Measurements from ENCODE around the gene ACBD4. TPM values are rescaled to one million over a fixed set of nuclear protein-coding genes. Genes with fewer than 3 reads are reported as not detected.

The ACBD4 gene
- total and polyA plus RNA-seq, 2 of the 4 experiments (the other 2 are of a cell fraction): 2.3 to 5.7 TPM

DNA sequence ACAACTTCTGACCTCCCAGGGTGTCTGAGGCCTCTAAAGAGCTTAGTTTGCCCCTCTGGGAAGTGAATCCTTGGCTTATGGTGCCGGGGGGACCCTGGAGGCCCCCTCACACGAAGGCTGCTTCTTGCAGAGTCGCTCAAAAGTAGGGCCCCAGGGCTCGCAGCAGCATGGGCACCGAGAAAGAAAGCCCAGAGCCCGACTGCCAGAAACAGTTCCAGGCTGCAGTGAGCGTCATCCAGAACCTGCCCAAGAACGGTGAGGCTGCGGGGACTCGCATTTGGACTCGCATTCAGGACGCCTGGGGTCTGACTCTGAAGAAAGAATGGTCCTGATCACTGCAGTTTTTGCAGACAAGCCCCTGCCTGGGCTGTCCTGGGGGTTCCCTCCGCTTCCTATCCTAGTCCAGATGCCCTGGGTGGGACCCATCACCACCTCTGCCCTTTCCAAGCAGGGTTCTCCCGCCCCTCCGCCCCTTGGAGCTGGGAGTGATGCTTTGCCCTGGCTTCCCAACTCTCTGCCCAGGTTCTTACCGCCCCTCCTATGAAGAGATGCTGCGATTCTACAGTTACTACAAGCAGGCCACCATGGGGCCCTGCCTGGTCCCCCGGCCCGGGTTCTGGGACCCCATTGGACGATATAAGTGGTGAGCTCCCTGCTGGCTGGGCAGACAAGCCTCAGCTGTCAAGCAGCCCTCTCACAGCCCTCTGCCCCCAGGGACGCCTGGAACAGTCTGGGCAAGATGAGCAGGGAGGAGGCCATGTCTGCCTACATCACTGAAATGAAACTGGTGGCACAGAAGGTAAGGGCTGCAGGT, 698 bp downstream of the ACBD4 start:
- in situ Hi-C loops (cut with MboI; ENCODE audit: low sequenced_read_pairs) (loop anchor here (5.0 kb wide), 1 partner anchor 61 kb away; no protein-coding TSS in a partner anchor), intact Hi-C loops (cut with micrococcal nuclease) (loop anchor here (1.0 kb wide), 2 partner anchors 25 to 61 kb away; partner anchors contain the start of gene HEXIM2), dilution Hi-C loops (cut with HindIII; ENCODE audit: low sequenced_read_pairs, unreplicated experiment) (no loop called here)
- H3K27me3 ChIP-seq (ENCODE audit: control insufficient read depth, insufficient read depth, low read length): no peaks in the 10 kb centered on the region
- peak overlapping the region; percentile 55 to 91 for H4K8ac ChIP-seq (ENCODE audit: low read depth in 2 of 2, low read length in 2 of 2)
- CTCF ChIA-PET: interaction anchor here (0.6 to 2.3 kb wide), 43 partner anchors 8 to 290 kb away, joined by 3 to 59 read pairs (median 4); partner anchors contain the start of genes HEXIM1, HEXIM2 and MAP3K14
- TF ChIP-seq, protein P1, sequence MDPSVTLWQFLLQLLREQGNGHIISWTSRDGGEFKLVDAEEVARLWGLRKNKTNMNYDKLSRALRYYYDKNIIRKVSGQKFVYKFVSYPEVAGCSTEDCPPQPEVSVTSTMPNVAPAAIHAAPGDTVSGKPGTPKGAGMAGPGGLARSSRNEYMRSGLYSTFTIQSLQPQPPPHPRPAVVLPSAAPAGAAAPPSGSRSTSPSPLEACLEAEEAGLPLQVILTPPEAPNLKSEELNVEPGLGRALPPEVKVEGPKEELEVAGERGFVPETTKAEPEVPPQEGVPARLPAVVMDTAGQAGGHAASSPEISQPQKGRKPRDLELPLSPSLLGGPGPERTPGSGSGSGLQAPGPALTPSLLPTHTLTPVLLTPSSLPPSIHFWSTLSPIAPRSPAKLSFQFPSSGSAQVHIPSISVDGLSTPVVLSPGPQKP (IDR thresholded peaks at IDR 0.05; ENCODE audit: borderline replicate concordance, low read depth, low read length): no peak
- TF ChIP-seq MXI1 (IDR thresholded peaks at IDR 0.05; ENCODE audit: borderline replicate concordance, low read depth, low read length): no peak
- TF ChIP-seq RFX5 (IDR thresholded peaks at IDR 0.05; ENCODE audit: low read depth, low read length): no peak
- no peak for TF ChIP-seq CEBPB (IDR thresholded peaks at IDR 0.05; ENCODE audit: low read depth, low read length)
- TF ChIP-seq POLR2A (IDR thresholded peaks at IDR 0.05; ENCODE audit: low read depth, low read length): no peak
- no peak for TF ChIP-seq BHLHE40 (IDR thresholded peaks at IDR 0.05; ENCODE audit: low read depth, low read length)
- TF ChIP-seq MAZ (IDR thresholded peaks at IDR 0.05; ENCODE audit: borderline replicate concordance, low read depth, low read length): no peak
- H3K56ac ChIP-seq (ENCODE audit: extremely low read depth, insufficient read depth, low read length): peak overlapping the region; percentile 45; the same call in 1 of the 2 replicates
- WGBS, 2 experiments (ENCODE audit: extremely low coverage in 2 of 2, insufficient read length in 1 of 2): 66% methylated on average over 13 of the region's 21 CpGs; no CpG with 5 or more reads in 1 of the 2 experiments
- DNase-seq (no peak), ATAC-seq (ENCODE audit: low read depth) (no peak)
- H2AK5ac ChIP-seq (ENCODE audit: low read depth, low read length): peak overlapping the region; percentile 71
- H2BK20ac ChIP-seq (ENCODE audit: low read depth, low read length): no peak overlapping the region
- H2BK15ac ChIP-seq (ENCODE audit: low read depth, low read length): no peak overlapping the region
- no peak overlapping the region for H2BK5ac ChIP-seq (ENCODE audit: low read depth, low read length, poor library complexity, severe bottlenecking)
- H2AK9ac ChIP-seq (replicated peaks; ENCODE audit: low read depth, low read length, poor library complexity): peak overlapping the region; percentile 92
- no TSS peak for BruUV-seq (replicated peaks)
- H3K9me1 ChIP-seq (ENCODE audit: insufficient read depth, low read length): peaks cover 4% of the 10 kb centered on the region
- peak overlapping the region; percentile 44 for H3K9ac ChIP-seq (ENCODE audit: low read depth, low read length)
- H3K14ac ChIP-seq (replicated peaks; ENCODE audit: low read depth, low read length): peak overlapping the region; percentile 71
- H3K79me1 ChIP-seq (ENCODE audit: low read depth in 1 of 2, low read length in 2 of 2): peaks cover 10 to 16% of the 10 kb centered on the region in 2 experiments; a peak in 3 of 4 replicates
- H4K5ac ChIP-seq (ENCODE audit: low read depth, low read length): peak overlapping the region; percentile 5
- H3K4me1 ChIP-seq (ENCODE audit: control insufficient read depth, insufficient read depth, low read length): peaks cover 11% of the 10 kb centered on the region
- POLR2A ChIA-PET (ENCODE audit: unreplicated experiment): interaction anchor here (0.6 to 2.4 kb wide), 4 partner anchors 13 to 87 kb away, joined by 3 to 33 read pairs (median 6); partner anchors contain the start of genes HEXIM1 and HEXIM2
- H4K91ac ChIP-seq (ENCODE audit: insufficient read depth, low read depth, low read length): 0 out of 2 replicates have a peak overlapping the region, but pooled peaks have one; percentile 29
- H2BK120ac ChIP-seq (ENCODE audit: low read depth, low read length): peak overlapping the region; percentile 15; the same call in 1 of the 2 replicates
- peaks cover 2% of the 10 kb centered on the region; the same call in 1 of the 2 replicates for H3K36me3 ChIP-seq (ENCODE audit: control insufficient read depth, insufficient read depth, low read length)
- H3K4me2 ChIP-seq (ENCODE audit: low read depth, low read length): peak overlapping the region; percentile 75
- peak overlapping the region; percentile 81 for H3K4ac ChIP-seq (ENCODE audit: low read depth, low read length)
- H3K23ac ChIP-seq (ENCODE audit: low read depth, low read length): peak overlapping the region; percentile 11; the same call in 1 of the 2 replicates
- H4K20me1 ChIP-seq (ENCODE audit: insufficient read depth, low read length): peaks cover 5% of the 10 kb centered on the region; the same call in 1 of the 2 replicates
- H3K9me3 ChIP-seq (ENCODE audit: control insufficient read depth, insufficient read depth, low read length): no peaks in the 10 kb centered on the region
- peak overlapping the region; percentile 91 for H2AFZ ChIP-seq (replicated peaks; ENCODE audit: low read length, poor library complexity)
- peak overlapping the region; percentile 4 for H3K27ac ChIP-seq (ENCODE audit: insufficient read depth, low read length)
- H3K18ac ChIP-seq (ENCODE audit: low read depth, low read length): no peak overlapping the region
- peak overlapping the region; percentile 47 for H3K4me3 ChIP-seq (ENCODE audit: insufficient read depth, low read depth, low read length)

Measured in IMR-90 (cell line).